Measurements from ENCODE around the gene FAM72A. TPM values are rescaled to one million over a fixed set of nuclear protein-coding genes. Genes with fewer than 3 reads are reported as not detected.
"Not testable (repeated sequence)": the region's sequence is repeated elsewhere in the genome, so short reads cannot be mapped to it uniquely, and the experiment has no call there.

Gene FAM72A
- total RNA-seq, 2 experiments from 2014 or later, result 34.8 to 42.2 TPM

GRCh38 chr1:206176114-206176502 lies 26.5 kb downstream of the FAM72A start:
- ATAC-seq (peak; percentile 84), DNase-seq (peak; percentile 20)
- H3K36me3 Mint-ChIP-seq (ENCODE audit: low read depth); intact Hi-C loops (cut with DNase I, micrococcal nuclease); H3K9me3 Mint-ChIP-seq (ENCODE audit: low read depth); POLR2A ChIA-PET; H3K4me1 Mint-ChIP-seq; H3K27me3 Mint-ChIP-seq; H3K4me3 Mint-ChIP-seq; CTCF ChIA-PET; H3K27ac Mint-ChIP-seq: not testable (repeated sequence)

GRCh38 chr1:206175459-206176113 lies 27.1 kb downstream of the FAM72A start:
- H3K4me1 Mint-ChIP-seq; H3K4me3 Mint-ChIP-seq; H3K27me3 Mint-ChIP-seq; DNase-seq; ATAC-seq; H3K27ac Mint-ChIP-seq; H3K9me3 Mint-ChIP-seq (ENCODE audit: low read depth); POLR2A ChIA-PET; CTCF ChIA-PET; H3K36me3 Mint-ChIP-seq (ENCODE audit: low read depth); intact Hi-C loops (cut with DNase I, micrococcal nuclease): not testable (repeated sequence)

GRCh38 chr1:206174182-206174868 lies 28.3 kb downstream of the FAM72A start:
- POLR2A ChIA-PET; H3K27me3 Mint-ChIP-seq; intact Hi-C loops (cut with DNase I, micrococcal nuclease); DNase-seq; H3K4me3 Mint-ChIP-seq; H3K27ac Mint-ChIP-seq; H3K9me3 Mint-ChIP-seq (ENCODE audit: low read depth); ATAC-seq; CTCF ChIA-PET; H3K36me3 Mint-ChIP-seq (ENCODE audit: low read depth); H3K4me1 Mint-ChIP-seq: not testable (repeated sequence)

GRCh38 chr1:206173110-206173719 lies 29.4 kb downstream of the FAM72A start:
- CTCF ChIA-PET; H3K4me1 Mint-ChIP-seq; H3K9me3 Mint-ChIP-seq (ENCODE audit: low read depth); POLR2A ChIA-PET; intact Hi-C loops (cut with DNase I, micrococcal nuclease); ATAC-seq; H3K27me3 Mint-ChIP-seq; H3K36me3 Mint-ChIP-seq (ENCODE audit: low read depth); H3K4me3 Mint-ChIP-seq; H3K27ac Mint-ChIP-seq; DNase-seq: not testable (repeated sequence)

GRCh38 chr1:206169794-206170193 lies 32.8 kb downstream of the FAM72A start:
- not testable (repeated sequence) for H3K4me1 Mint-ChIP-seq, H3K27me3 Mint-ChIP-seq

GRCh38 chr1:206167350-206168029 lies 35.1 kb downstream of the FAM72A start:
- POLR2A ChIA-PET; H3K36me3 Mint-ChIP-seq (ENCODE audit: low read depth); H3K27ac Mint-ChIP-seq; DNase-seq; H3K9me3 Mint-ChIP-seq (ENCODE audit: low read depth); H3K27me3 Mint-ChIP-seq; H3K4me1 Mint-ChIP-seq; H3K4me3 Mint-ChIP-seq; CTCF ChIA-PET; intact Hi-C loops (cut with DNase I, micrococcal nuclease): not testable (repeated sequence)
- ATAC-seq, result peak; percentile 74

More at GRCh38 chr1:206169794-206170193, 32.8 kb downstream of the FAM72A start:
- DNase-seq; ATAC-seq; intact Hi-C loops (cut with DNase I, micrococcal nuclease); POLR2A ChIA-PET; H3K4me3 Mint-ChIP-seq; H3K27ac Mint-ChIP-seq; CTCF ChIA-PET; H3K36me3 Mint-ChIP-seq (ENCODE audit: low read depth); H3K9me3 Mint-ChIP-seq (ENCODE audit: low read depth): not testable (repeated sequence)

- intact Hi-C loops (cut with DNase I, micrococcal nuclease), result no loop called here
- CTCF ChIA-PET, result interaction anchor here (2.8 kb wide), 1 partner anchor 228 kb away, joined by 7 read pairs; no protein-coding TSS in a partner anchor
- Mint-ChIP-seq H3K27ac (no peak overlapping the region), H3K9me3 (ENCODE audit: low read depth) (peaks cover 2% of the 10 kb centered on the region), H3K36me3 (ENCODE audit: low read depth) (no peaks in the 10 kb centered on the region), H3K4me3 (no peak overlapping the region), H3K27me3 (peaks cover 8% of the 10 kb centered on the region), H3K4me1 (peaks cover 5% of the 10 kb centered on the region)
- POLR2A ChIA-PET, result no interaction called here
- ATAC-seq (no peak), DNase-seq (no peak)
Measured at GRCh38 chr1:206145771-206146290, 56.8 kb downstream of the FAM72A start.

GRCh38 chr1:206144605-206145004 lies 58.0 kb downstream of the FAM72A start:
- H3K27ac Mint-ChIP-seq, result no peak overlapping the region
- POLR2A ChIA-PET, result no interaction called here
- H3K36me3 Mint-ChIP-seq (ENCODE audit: low read depth), result no peaks in the 10 kb centered on the region
- DNase-seq (no peak), ATAC-seq (no peak)
- CTCF ChIA-PET, result interaction anchor here (1.1 to 2.8 kb wide), 3 partner anchors 10 to 226 kb away, joined by 3 to 7 read pairs (median 3); no protein-coding TSS in a partner anchor
- peaks cover 9% of the 10 kb centered on the region for H3K27me3 Mint-ChIP-seq
- no peak overlapping the region for H3K4me3 Mint-ChIP-seq
- intact Hi-C loops (cut with DNase I, micrococcal nuclease), result no loop called here
- H3K9me3 Mint-ChIP-seq (ENCODE audit: low read depth), result no peaks in the 10 kb centered on the region
- H3K4me1 Mint-ChIP-seq, result peaks cover 5% of the 10 kb centered on the region

- CTCF ChIA-PET, result interaction anchor here (1.5 to 2.8 kb wide), 2 partner anchors 9 to 226 kb away, joined by 3 to 7 read pairs; no protein-coding TSS in a partner anchor
- H3K4me1 Mint-ChIP-seq, result peaks cover 5% of the 10 kb centered on the region
- no peak overlapping the region for H3K4me3 Mint-ChIP-seq
- H3K36me3 Mint-ChIP-seq (ENCODE audit: low read depth), result no peaks in the 10 kb centered on the region
- peaks cover 12% of the 10 kb centered on the region for H3K27me3 Mint-ChIP-seq
- ATAC-seq (no peak), DNase-seq (no peak)
- intact Hi-C loops (cut with DNase I, micrococcal nuclease), result no loop called here
- no peak overlapping the region for H3K27ac Mint-ChIP-seq
- H3K9me3 Mint-ChIP-seq (ENCODE audit: low read depth), result no peaks in the 10 kb centered on the region
- POLR2A ChIA-PET, result no interaction called here
Measured at GRCh38 chr1:206143537-206144172, 59.0 kb downstream of the FAM72A start.

GRCh38 chr1:206142770-206143169 lies 59.9 kb downstream of the FAM72A start:
- no peak overlapping the region for H3K4me3 Mint-ChIP-seq
- no peaks in the 10 kb centered on the region for H3K36me3 Mint-ChIP-seq (ENCODE audit: low read depth)
- H3K4me1 Mint-ChIP-seq, result peaks cover 5% of the 10 kb centered on the region
- CTCF ChIA-PET, result no interaction called here
- no peaks in the 10 kb centered on the region for H3K9me3 Mint-ChIP-seq (ENCODE audit: low read depth)
- H3K27ac Mint-ChIP-seq, result no peak overlapping the region
- ATAC-seq, result no peak
- DNase-seq, result no peak
- POLR2A ChIA-PET, result no interaction called here
- intact Hi-C loops (cut with DNase I, micrococcal nuclease), result no loop called here
- H3K27me3 Mint-ChIP-seq, result peaks cover 12% of the 10 kb centered on the region

- H3K4me1 Mint-ChIP-seq, result peaks cover 5% of the 10 kb centered on the region
- intact Hi-C loops (cut with DNase I, micrococcal nuclease), result no loop called here
- ATAC-seq (no peak), DNase-seq (no peak)
- POLR2A ChIA-PET, result no interaction called here
- H3K27ac Mint-ChIP-seq, result no peak overlapping the region
- CTCF ChIA-PET, result no interaction called here
- H3K27me3 Mint-ChIP-seq, result peaks cover 15% of the 10 kb centered on the region
- H3K36me3 Mint-ChIP-seq (ENCODE audit: low read depth), result no peaks in the 10 kb centered on the region
- H3K4me3 Mint-ChIP-seq, result no peak overlapping the region
- no peaks in the 10 kb centered on the region for H3K9me3 Mint-ChIP-seq (ENCODE audit: low read depth)
Measured at GRCh38 chr1:206142011-206142410, 60.6 kb downstream of the FAM72A start.

Measured in activated CD4-positive, alpha-beta T cell treated with anti-CD3 and anti-CD28 coated beads for 36 hours (primary cell).